Adrenal gland (tissue), 12 donors: ENCODE data around the gene INO80D. TPM values are rescaled to one million over a fixed set of nuclear protein-coding genes. Genes with fewer than 3 reads are reported as not detected.

Experiments used
- DNase-seq, 7 donors: peaks; one replicate each; pipeline ENCODE4 v3.0.0-alpha.2; 2019 to 2020
- H3K27ac ChIP-seq, 5 donors: fragments of 200-600 bp; sonication (generic) in 4 of 5; 1 replicate in 3 of 5; 2 replicates in 2 of 5; pipeline versions ENCODE4 v1.5.1 to v1.8.0; 2016 to 2020; ENCODE audit warnings: mild to moderate bottlenecking in 1 of 5
- H3K27me3 ChIP-seq: fragments of 200-600 bp; 2 replicates; pipeline ENCODE4 v1.8.0; 2021
- H3K36me3 ChIP-seq, 2 donors: fragments of 200-600 bp; replicated peaks in 1 of 2; 1 replicate in 1 of 2; 2 replicates in 1 of 2; pipeline versions ENCODE4 v1.5.1 to v1.8.0; 2018 to 2022
- H3K4me1 ChIP-seq, 2 donors: fragments of 200-600 bp; replicated peaks in 1 of 2; 1 replicate in 1 of 2; 2 replicates in 1 of 2; pipeline versions ENCODE4 v1.5.1 to v1.8.0; 2018 to 2021
- H3K4me3 ChIP-seq, 4 donors: fragments of 200-600 bp; sonication (generic) in 3 of 4; one replicate each; pipeline ENCODE4 v1.5.1; 2016 to 2018
- H3K9me3 ChIP-seq, 3 donors: fragments of 200-600 bp; sonication (generic) in 1 of 3; replicated peaks in 1 of 3; 1 replicate in 2 of 3; 2 replicates in 1 of 3; pipeline versions ENCODE4 v1.5.1 to v1.8.0; 2016 to 2021
- POLR2A ChIP-seq, 2 donors: fragments of 450-650 bp; IDR thresholded peaks; one replicate each; pipeline ENCODE4 v1.6.1; 2017; ENCODE audit warnings: antibody characterized with exemption in 2 of 2, mild to moderate bottlenecking in 2 of 2, moderate library complexity in 1 of 2
- WGBS, 4 donors: extraction: QIAGEN DNeasy Blood & Tissue Kit in 2 of 4; methylation state at CpG; one replicate each; pipeline versions ENCODE4 v1.1.5 to v1.1.7; 2013 to 2017; 5-methylcytosine and 5-hydroxymethylcytosine counted together
- intact Hi-C, 2 donors: fragments of 100-400 bp; cut with DNase I; formaldehyde crosslinking; loops; one replicate each; pipeline versions ENCODE4 v1.14.1 to v1.15.0; 2022 to 2023
- polyA plus RNA-seq, 3 donors: library from polyadenylated mRNA; stranded (reverse); fragments of 200-250 nt in 2 of 3; fragments of 350-450 nt in 1 of 3; fragmentation: Illumina TruSeq in 1 of 3; extraction: RNeasy Lipid Tissue Mini Kit (QIAGEN cat#74804) in 1 of 3; gene quantifications; one replicate each; pipeline ENCODE4 v1.2.3, GENCODE V29; 2013 to 2014
- total RNA-seq, 9 donors: library from RNA; depleted of rRNA in 4 of 9; stranded (reverse); fragments of >200 nt in 4 of 9; fragments of 120-200 nt in 1 of 9; fragmentation: NEBNext Ultra II Directional in 1 of 9; extraction: Animal tissue kit (Norgen Biotek cat#: 25700) in 1 of 9; gene quantifications; one replicate each; pipeline versions ENCODE4 v1.1.0 to v1.2.4, GENCODE V29; 2013 to 2023
- TF ChIP-seq, protein P1 (sequence below), 6 experiments: fragments of 450-650 bp in 4 of 6; fragments of 200-600 bp in 2 of 6; sonication (generic) in 1 of 6; IDR thresholded peaks; 1 replicate in 5 of 6; 2 replicates in 1 of 6; pipeline versions ENCODE4 v1.5.1 to v1.8.0; 2016 to 2021; ENCODE audit warnings: antibody characterized with exemption in 6 of 6, mild to moderate bottlenecking in 2 of 6, moderate library complexity in 1 of 6
- donor health status: healthy with polysubstance abuse.
- donor health status: Bipolar disorder and iron deficiency.
- donor health status: DM: yes; HTN: yes; CAD: no.
- donor health status: DM: no; HTN: no; CAD: no.
- donor health status: DM: no; HTN: no; CAD: no.
- donor health status: DM: yes; HTN: yes; CAD: no.

The INO80D gene
- total and polyA plus RNA-seq, 12 donors: 2.7 to 24.6 (median 14.1) TPM

DNA sequence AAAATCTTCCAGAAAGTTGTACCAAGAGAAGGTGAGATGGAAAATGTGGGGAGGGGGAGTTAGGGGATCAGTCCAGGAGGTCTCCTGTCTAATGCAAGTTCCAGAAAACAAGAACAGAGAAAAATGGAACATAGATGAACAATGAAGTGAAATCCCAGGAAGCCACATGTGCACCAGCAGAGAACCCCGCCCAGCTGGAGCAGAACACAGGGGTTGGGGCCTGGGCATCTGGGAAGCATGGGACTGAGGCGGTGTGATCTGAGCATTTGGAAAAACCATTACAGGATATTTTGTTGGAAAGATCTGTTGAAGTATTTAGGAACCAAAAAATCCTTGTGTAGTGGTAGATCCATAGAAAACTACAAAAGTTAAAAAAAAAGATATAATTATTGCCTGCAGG, 133.7 kb downstream of the INO80D start:
- Histone ChIP-seq H3K36me3 (no peaks in the 10 kb centered on the region), H3K27ac (no peak overlapping the region), H3K27me3 (no peaks in the 10 kb centered on the region), H3K9me3 (no peaks in the 10 kb centered on the region), H3K4me1 (peaks cover 7 to 11% of the 10 kb centered on the region in 2 donors), H3K4me3 (no peak overlapping the region)
- 87 to 100% (median 94%) methylated on average over 2 of the region's 2 CpGs for WGBS, 4 donors
- TF ChIP-seq, protein P1, sequence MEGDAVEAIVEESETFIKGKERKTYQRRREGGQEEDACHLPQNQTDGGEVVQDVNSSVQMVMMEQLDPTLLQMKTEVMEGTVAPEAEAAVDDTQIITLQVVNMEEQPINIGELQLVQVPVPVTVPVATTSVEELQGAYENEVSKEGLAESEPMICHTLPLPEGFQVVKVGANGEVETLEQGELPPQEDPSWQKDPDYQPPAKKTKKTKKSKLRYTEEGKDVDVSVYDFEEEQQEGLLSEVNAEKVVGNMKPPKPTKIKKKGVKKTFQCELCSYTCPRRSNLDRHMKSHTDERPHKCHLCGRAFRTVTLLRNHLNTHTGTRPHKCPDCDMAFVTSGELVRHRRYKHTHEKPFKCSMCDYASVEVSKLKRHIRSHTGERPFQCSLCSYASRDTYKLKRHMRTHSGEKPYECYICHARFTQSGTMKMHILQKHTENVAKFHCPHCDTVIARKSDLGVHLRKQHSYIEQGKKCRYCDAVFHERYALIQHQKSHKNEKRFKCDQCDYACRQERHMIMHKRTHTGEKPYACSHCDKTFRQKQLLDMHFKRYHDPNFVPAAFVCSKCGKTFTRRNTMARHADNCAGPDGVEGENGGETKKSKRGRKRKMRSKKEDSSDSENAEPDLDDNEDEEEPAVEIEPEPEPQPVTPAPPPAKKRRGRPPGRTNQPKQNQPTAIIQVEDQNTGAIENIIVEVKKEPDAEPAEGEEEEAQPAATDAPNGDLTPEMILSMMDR (IDR thresholded peaks at IDR 0.05): no peak
- TF ChIP-seq POLR2A (IDR thresholded peaks at IDR 0.05): no peak
- intact Hi-C loops: no loop called here
- no peak for DNase-seq

DNA sequence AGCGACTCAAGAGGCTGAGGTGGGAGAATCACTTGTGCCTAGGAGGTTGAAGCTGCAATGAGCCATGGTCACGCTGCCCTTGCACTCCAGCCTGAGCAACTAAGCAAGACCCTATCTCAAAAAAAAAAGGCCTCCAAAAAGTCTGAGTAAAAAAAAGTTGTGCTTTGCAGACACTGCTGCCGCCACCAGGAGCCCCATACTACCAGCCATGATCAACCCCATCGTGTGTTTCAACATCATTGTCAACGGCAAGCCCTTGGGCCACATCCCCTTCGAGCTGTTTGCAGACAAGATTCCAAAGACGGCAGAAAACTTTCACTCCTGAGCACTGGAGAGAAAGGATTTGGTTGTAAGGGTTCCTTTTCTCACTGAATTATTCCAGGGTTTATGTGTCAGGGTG, 137.1 kb downstream of the INO80D start:
- no peaks in the 10 kb centered on the region for H3K9me3 ChIP-seq
- peaks cover 7 to 23% of the 10 kb centered on the region in 2 donors for H3K4me1 ChIP-seq
- no peak overlapping the region for H3K4me3 ChIP-seq
- H3K27ac ChIP-seq: no peak overlapping the region
- H3K36me3 ChIP-seq: no peaks in the 10 kb centered on the region
- DNase-seq: no peak
- TF ChIP-seq, protein P1 (IDR thresholded peaks at IDR 0.05): no peak
- no peak for TF ChIP-seq POLR2A (IDR thresholded peaks at IDR 0.05)
- no peaks in the 10 kb centered on the region for H3K27me3 ChIP-seq
- WGBS, 4 donors: 81 to 85% (median 82%) methylated on average over 7 of the region's 7 CpGs
- intact Hi-C loops: loop anchor here in 1 of 2 donors (10.0 kb wide), 1 partner anchor 174 kb away; no protein-coding TSS in a partner anchor

DNA sequence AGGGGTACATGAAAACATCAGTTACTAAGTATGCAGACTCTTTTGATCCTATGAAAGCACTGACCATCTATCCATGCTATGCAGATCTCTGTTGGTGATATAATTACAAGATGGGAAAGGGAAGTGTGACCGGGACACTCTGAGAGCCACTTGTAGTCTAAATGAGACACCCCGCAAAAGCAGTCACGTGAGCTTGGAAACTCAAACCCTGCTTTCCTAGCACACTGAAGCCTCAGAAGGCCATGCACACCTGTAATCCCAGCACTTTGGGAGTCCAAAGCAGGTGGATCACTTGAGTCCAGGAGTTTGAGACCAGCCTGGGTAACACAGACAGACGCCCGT, 137.5 kb downstream of the INO80D start:
- Histone ChIP-seq H3K36me3 (no peaks in the 10 kb centered on the region), H3K4me1 (peaks cover 7 to 23% of the 10 kb centered on the region in 2 donors), H3K9me3 (no peaks in the 10 kb centered on the region), H3K27me3 (no peaks in the 10 kb centered on the region), H3K4me3 (no peak overlapping the region), H3K27ac (peak overlapping the region in 2 of 5 donors; percentile 37 to 41)
- TF ChIP-seq POLR2A (IDR thresholded peaks at IDR 0.05): no peak
- TF ChIP-seq, protein P1 (IDR thresholded peaks at IDR 0.05): no peak
- no peak for DNase-seq
- intact Hi-C loops: loop anchor here in 1 of 2 donors (10.0 kb wide), 1 partner anchor 174 kb away; no protein-coding TSS in a partner anchor
- 73 to 90% (median 81%) methylated on average over 5 of the region's 5 CpGs for WGBS, 4 donors

DNA sequence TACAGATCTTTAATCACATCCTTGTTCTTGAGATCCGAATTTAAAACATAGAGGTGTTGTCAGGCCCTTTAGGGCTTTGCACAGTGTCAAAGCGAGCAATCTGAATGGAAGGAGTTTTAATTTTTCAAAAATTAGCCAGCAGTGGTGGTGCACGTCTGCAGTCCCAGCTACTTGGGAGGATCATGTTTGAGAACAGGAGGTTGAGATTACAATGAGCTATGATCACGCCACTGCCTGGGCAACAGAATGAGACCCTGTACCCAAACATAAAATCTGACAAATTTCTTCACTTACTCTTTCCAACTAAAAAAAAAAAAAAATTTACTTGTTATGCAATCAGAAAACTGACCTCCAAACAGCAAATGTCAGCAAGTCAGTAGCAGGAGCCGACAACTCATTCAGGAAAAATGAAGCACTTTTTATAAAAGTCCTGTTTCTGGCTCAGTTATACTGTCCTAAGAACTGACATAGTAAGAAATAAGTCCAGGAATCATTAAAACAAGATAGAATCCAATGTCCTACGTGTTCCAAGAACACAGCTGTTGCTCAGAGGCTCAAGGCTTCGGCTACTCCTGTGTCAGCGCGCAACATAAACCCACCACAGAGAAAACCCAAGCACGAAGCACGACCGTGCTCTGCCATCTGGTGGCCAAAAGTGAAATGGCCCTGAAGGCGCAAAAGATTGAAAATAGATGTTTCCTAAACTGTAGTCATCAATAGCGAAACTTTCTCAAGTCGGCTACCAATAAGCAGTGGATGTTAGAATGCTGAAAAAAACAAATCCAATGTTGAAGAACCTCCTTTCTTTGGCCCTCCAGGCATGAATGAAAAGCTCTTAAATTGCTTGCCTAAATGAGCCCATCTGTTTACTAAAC, 138.1 kb downstream of the INO80D start:
- Histone ChIP-seq H3K4me1 (peaks cover 7 to 23% of the 10 kb centered on the region in 2 donors), H3K27me3 (no peaks in the 10 kb centered on the region), H3K36me3 (no peaks in the 10 kb centered on the region), H3K9me3 (no peaks in the 10 kb centered on the region), H3K27ac (peak overlapping the region in 3 of 5 donors; percentile 24 to 41 (median 37)), H3K4me3 (peak overlapping the region in 1 of 4 donors; percentile 2)
- TF ChIP-seq, protein P1 (IDR thresholded peaks at IDR 0.05): peak; percentile 86 to 95 (median 92)
- no peak for TF ChIP-seq POLR2A (IDR thresholded peaks at IDR 0.05)
- intact Hi-C loops: loop anchor here in 1 of 2 donors (10.0 kb wide), 1 partner anchor 173 kb away; no protein-coding TSS in a partner anchor
- 13 to 16% (median 15%) methylated on average over 15 of the region's 15 CpGs for WGBS, 4 donors
- peak; percentile 73 to 90 (median 80) for DNase-seq
